NCI-H510A treated with DMSO at 0.1 percent for 48 hours (cell line): Measurements from ENCODE around the gene TMOD2.

Experiments used
- DNase-seq: peaks from one replicate; lab custom pipeline; 2025; lab: John Stamatoyannopoulos, UW

TMOD2 gene

DNA sequence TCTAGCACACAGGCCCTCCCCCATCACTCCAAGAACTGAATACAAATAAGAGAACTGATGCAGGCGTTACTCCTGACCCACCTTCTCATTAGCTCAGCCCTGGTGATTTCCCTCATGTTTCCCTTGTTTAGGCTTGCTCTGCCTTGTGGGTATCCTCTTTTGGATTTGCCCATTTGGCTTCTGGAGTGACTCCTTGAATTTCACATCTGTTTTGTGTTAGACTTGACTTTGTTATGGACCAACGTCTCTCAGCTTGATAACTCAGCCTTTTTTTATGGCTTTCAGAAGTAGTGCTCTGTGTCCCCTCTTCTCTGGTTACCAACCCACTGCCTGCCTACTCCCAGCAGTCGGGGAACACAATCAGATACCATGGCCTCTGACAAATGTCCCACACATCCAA is 66.8 kb downstream of the TMOD2 start:
- no peak for DNase-seq

DNA sequence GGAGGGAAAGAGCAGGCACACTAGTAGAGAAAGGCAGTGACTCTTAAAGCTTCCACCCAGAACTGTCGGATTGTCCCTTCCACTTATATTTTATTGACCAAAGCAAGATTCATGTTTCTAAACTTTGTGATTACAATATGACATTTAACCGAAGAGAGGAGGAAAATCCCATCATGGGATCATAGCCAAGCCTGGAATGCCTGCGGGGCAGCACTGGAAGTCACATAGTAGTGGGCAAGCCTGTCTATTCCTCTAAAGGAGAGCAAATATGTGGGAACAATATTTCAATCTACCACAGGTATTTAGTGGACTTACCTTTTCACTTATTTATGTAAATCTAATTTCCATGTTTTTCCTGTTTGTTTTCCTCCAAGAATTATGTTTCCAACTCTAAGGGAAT is 74.3 kb downstream of the TMOD2 start:
- DNase-seq: no peak

- DNase-seq: no peak
Measured at GRCh38 chr15:51828621-51829375, 77.4 kb downstream of the TMOD2 start.

DNA sequence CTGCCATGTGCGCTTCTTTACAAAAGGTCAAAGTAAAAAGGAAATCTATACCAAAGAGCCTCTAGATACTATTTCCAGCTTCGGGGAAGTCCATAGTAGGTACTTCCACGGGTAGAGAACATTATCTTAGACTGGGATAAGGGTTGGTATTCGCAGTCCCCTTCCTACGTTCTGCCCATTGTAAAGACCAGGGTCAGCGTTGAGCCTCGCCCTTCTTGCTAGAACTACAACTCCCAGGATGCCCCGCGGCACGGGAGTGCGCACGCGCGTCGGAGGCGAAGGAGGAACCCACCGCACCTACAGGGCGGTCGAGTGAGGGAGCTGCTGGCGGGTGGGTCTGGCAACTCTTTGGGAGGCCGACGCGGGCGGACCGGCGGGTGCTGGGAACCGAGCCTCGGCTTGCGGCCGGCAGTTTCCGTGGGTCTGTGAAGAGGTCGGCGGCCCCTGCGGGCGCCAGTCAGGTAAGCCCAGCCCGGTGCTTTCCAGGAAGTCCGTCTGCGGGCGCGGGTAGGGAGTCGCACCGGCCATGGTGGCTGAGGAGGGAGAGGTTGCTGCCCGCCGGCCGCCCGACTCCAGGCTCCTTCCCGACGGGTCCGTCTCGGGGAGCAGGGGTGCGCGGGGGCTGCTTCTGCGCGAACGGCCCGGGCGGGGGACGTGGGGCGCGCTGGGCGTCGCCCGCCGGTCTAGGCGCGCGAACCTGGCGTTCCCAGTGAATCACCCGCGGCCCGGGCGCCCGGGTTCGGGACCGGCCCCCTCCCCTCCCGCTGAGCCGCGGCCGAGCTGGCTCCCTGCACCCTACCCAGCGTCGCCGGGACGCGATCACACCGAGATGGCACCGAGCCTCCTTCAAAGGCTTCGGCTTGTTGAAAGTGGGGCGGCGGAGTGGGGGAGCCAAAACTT is 78.2 kb downstream of the TMOD2 start, which contains the start of gene TMOD3:
Gene TMOD3, plus strand, starts transcription at position 278 of the 900 bp plus-strand sequence. CDS start 33,232 bp downstream, outside the sequence.
- peak; percentile 74 for DNase-seq

GRCh38 chr15:51830276-51830806 is 78.9 kb downstream of the TMOD2 start:
- peak; percentile 38 for DNase-seq

DNA sequence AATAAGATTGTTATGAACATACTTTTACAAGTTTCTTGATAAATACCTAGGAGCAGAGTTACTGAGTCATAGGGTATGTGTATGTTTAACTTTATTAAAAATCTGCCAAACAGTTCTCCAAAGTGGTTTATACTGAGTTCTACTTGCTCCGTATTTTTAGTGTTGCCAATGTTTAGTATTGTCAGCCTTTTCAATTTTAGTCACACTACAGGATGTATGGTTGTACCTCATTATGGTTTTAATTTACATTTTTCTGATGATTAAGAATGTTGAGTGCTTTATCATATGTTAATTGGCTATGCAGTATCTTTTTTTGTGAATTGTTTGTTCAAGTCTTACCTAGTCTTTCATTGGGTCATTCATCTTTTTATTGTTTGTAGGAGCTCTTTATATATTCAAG is 82.4 kb downstream of the TMOD2 start:
- no peak for DNase-seq

- DNase-seq: no peak
Measured at GRCh38 chr15:51837792-51838251, 86.4 kb downstream of the TMOD2 start.

GRCh38 chr15:51838270-51838669 is 86.9 kb downstream of the TMOD2 start:
- no peak for DNase-seq

DNA sequence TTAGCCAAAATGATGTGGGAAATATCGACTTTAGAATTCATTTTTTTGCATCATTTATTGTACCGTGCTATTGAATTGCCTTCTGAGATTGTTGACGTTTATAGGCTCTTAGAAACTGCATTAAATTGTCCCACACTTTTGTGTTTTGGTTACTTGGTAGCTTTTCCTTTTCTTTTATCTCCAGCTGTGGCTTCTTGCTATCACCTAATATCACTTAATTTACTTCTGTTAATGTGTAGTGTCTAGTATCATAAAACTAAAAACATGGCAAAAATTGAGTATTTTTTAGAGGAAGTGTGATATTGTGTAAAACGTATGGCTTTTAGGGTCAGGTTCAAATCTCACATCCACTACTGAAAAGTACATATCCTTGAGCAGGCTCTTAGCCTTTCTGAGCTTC is 89.3 kb downstream of the TMOD2 start:
- DNase-seq: no peak

DNA sequence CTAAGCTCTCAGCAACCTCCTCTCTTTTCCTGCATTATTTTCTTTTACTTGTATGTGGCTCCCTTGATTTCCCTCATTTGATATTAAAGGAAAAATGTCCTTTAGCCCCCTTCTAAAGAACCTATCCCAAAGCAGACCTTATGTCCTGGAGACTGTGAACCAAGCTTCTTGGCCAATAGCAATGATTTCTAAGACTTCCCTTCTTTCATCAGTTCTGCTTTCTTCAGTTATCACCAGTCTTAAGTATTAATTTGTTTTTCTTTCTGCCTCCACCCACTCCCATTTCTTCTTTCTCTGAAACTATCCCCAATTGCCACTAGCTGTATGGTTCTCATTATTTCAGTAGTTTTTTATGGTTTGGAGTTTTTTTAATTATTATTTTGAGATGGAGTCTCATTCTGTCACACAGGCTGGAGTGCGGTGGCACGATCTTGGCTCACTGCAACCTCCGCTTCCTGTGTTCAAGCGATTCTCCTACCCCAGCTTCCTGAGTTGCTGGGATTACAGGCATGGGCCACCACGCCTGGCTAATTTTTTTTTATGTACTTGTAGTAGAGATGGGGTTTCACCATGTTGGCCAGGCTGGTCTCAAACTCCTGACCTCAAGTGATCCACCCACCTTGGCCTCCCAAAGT is 90.1 kb downstream of the TMOD2 start:
- no peak for DNase-seq

DNA sequence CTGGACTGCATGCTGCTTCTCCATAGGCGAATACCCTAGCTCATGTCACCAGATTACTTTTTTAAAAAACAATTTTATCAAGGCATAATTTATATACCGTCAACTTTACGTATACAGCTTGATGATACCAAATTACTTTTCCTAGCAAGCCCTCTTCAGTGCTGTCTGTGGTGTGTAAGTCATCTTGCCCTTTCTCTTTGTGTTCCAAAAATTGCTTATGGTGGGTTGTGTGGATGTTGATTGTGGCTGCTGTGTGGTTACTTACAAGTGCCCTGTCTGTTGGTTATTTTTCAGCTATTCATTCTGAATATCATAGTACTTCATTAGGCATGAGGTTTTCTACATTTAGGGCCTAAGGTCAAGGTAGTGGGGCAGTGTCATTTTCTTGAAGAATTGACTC is 90.9 kb downstream of the TMOD2 start:
- no peak for DNase-seq

GRCh38 chr15:51842852-51843737 is 91.7 kb downstream of the TMOD2 start:
- no peak for DNase-seq

GRCh38 chr15:51844747-51845426 is 93.5 kb downstream of the TMOD2 start:
- no peak for DNase-seq

DNA sequence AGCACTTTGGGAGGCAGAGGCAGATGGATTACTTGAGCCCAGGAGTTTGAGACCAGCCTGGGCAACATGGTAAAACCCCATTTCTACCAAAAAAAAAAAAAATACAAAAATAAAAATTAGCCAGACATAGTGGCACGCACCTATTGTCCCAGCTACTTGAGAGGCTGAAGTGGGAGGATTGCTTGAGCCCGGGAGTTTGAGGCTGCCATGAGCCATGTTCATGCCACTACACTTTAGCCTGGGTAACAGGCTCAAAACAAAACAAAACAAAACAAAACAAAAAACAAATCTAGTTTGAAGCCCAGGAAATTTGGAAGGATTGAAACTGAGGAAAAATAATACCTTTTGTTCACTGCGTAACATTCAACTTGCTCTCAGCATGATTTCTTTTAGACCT is 94.7 kb downstream of the TMOD2 start:
- DNase-seq: no peak

DNA sequence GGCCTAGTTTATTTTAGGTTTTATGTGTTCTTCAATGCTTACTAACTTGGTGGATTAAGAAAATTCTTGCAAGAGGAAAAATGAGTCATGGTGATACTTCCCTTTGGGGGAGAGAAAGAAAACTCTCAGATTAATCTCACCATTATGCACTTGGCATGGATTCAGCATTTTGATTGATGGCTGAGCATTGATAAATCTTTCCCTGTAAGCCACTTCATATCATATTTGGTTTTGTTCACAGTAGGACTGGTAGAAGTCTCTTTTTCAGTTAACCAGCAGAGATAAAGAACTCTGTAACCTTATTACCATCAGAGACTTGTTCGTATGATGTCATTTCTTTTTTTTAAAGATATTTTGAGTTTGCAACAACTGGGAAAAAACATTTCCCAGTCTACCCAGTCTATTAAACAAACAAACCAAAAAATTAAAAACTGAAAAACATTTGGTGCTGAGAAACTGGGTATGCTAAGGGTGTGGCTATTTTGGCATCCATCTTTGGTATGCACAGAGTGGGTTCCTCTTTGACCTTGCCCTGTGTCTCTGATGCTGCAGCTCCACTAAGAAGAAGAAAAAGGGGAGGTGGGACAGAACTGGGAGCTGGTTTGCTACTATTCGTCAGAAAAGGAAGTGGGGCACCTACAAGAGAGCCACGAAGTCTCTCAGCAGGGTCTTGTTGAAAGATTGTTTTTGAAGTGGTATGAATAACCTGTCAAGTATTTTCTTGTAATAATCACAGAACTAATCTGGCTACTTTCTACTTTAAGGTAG is 95.2 kb downstream of the TMOD2 start:
- DNase-seq: no peak

DNA sequence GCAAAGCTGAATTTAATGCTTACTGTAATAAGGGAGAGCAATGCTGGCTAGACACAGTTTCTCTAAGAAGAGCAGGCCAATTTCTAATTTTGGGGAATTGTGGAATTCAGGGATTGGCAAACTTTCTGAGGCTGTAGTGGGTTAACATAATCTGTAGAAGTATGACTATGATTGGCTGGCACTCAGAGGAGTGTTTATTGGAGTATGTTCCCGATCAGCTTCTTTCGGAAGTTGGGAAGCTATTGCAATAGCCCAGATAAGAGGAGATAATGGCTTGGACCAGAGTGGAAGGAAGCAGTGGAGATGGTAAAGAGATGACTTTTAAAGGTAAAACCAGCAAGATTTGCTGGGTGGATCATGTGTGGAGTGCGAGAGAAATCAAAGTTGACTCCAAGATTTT is 97.4 kb downstream of the TMOD2 start:
- no peak for DNase-seq

- DNase-seq: no peak
Measured at GRCh38 chr15:51849860-51850259, 98.5 kb downstream of the TMOD2 start.

- no peak for DNase-seq
Measured at GRCh38 chr15:51853998-51854397, 102.6 kb downstream of the TMOD2 start.

DNA sequence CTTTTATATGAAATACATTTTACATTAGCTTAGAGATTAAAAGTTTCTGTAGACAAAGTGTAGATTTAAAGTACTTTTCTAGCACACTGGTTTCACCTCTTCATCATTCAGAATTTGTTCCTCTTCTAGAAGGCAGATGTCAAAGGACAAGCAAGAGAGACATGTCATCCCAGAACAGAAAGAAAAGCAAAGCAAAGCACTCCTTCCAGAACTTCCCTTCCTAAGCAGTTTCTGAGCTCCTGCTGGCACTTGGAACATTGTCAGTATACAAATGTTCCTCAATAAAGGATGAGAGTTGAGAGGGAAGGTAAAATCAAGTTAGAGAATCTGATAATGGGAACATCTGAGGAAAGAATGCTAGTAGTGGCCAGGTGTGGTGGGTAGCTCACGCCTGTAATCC is 104.2 kb downstream of the TMOD2 start:
- no peak for DNase-seq
